ENCODE results near the gene FBXO47. TPM values are rescaled to one million over a fixed set of nuclear protein-coding genes. Genes with fewer than 3 reads are reported as not detected.
"Not testable (repeated sequence)": the region's sequence is repeated elsewhere in the genome, so short reads cannot be mapped to it uniquely, and the experiment has no call there.

The FBXO47 gene
- total and polyA plus RNA-seq, 10 of the 15 experiments (the other 5 are each of a cell fraction or from before 2014, with no cell fraction given) = 0.04 to 0.06 (median 0.06) TPM; not detected in 7

DNA sequence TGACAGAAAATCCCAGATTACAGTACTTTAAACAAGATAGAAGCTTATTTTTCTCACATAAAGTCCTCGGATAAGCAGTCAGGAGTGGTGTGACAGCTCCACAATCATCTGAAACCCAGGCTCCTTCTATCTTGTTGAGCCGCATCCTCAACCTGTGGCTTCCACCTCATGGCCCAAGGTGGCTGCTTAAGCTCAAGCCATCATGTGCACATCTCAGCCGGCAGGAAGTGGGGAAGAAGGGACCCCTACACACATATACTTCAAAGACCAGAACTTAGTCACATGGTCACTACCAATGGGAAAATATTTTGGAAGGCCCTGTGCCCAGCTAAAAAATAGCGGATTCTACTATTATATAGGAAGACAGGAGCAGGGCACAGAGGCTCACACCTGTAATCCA is 11.0 kb upstream of the FBXO47 start (continued):
- TF ChIP-seq, protein P1, sequence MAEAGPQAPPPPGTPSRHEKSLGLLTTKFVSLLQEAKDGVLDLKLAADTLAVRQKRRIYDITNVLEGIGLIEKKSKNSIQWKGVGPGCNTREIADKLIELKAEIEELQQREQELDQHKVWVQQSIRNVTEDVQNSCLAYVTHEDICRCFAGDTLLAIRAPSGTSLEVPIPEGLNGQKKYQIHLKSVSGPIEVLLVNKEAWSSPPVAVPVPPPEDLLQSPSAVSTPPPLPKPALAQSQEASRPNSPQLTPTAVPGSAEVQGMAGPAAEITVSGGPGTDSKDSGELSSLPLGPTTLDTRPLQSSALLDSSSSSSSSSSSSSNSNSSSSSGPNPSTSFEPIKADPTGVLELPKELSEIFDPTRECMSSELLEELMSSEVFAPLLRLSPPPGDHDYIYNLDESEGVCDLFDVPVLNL (IDR thresholded peaks at IDR 0.05; ENCODE audit: low read depth, low read length) = no peak
- TF ChIP-seq PAX8 (IDR thresholded peaks at IDR 0.05) = no peak

DNA sequence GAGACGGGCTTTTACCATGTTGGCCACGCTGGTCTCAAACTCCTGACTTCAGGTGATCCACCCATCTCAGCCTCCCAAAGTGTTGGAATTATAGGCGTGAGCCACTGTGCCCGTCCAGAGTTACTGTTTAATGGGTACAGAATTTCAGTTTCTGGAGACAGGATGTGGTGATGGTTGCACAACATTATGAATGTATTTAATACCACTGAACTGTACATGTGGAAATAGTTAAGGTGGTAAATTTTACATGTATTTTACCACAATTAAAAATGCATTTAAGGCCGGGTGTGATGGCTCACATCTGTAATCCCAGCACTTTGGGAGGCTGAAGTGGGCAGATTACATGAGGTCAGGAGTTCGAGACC is 9.0 kb upstream of the FBXO47 start:
- 39% methylated on average over 5 of the region's 6 CpGs for WGBS (ENCODE audit: insufficient coverage, insufficient replicate concordance, low lambda C conversion rate, missing lambda C conversion rate)
- RAD21 ChIA-PET (ENCODE audit: unreplicated experiment); POLR2A ChIA-PET; H3K36me3 ChIP-seq (ENCODE audit: control insufficient read depth in 2 of 2, insufficient read depth in 2 of 2, low read length in 1 of 2); intact Hi-C loops (cut with micrococcal nuclease; ENCODE audit: unreplicated experiment); H3K79me2 ChIP-seq (ENCODE audit: control insufficient read depth, insufficient read depth, low read length); H3K27me3 ChIP-seq (replicated peaks in 1 of 2; ENCODE audit: control insufficient read depth in 2 of 2, insufficient read depth in 2 of 2, low read length in 1 of 2); H3K9me3 ChIP-seq (replicated peaks; ENCODE audit: control insufficient read depth, insufficient read depth, low read length); DNase-seq (ENCODE audit: low read depth, low spot score); H3K4me3 ChIP-seq; ATAC-seq; H3K4me2 ChIP-seq (ENCODE audit: control insufficient read depth, insufficient read depth); H3K4me1 ChIP-seq (ENCODE audit: control insufficient read depth, insufficient read depth, low read length); H3K27ac ChIP-seq (ENCODE audit: control insufficient read depth, insufficient read depth); H4K20me1 ChIP-seq (ENCODE audit: control insufficient read depth, insufficient read depth); BruUV-seq (replicated peaks); FAIRE-seq; in situ Hi-C loops (cut with MboI); H2AFZ ChIP-seq (ENCODE audit: control insufficient read depth, low read depth, low read length); H3K9ac ChIP-seq (ENCODE audit: control insufficient read depth, insufficient read depth, low read length): not testable (repeated sequence)
- ChIA-PET SMC1A (ENCODE audit: uncharacterized antibody, unreplicated experiment) (interaction anchor here (1.0 kb wide), 1 partner anchor 51 kb away, joined by 3 read pairs; the partner anchor contains the start of gene LASP1NB), CTCF (interaction anchor here (0.6 kb wide), 1 partner anchor 268 kb away, joined by 3 read pairs; no protein-coding TSS in a partner anchor)

DNA sequence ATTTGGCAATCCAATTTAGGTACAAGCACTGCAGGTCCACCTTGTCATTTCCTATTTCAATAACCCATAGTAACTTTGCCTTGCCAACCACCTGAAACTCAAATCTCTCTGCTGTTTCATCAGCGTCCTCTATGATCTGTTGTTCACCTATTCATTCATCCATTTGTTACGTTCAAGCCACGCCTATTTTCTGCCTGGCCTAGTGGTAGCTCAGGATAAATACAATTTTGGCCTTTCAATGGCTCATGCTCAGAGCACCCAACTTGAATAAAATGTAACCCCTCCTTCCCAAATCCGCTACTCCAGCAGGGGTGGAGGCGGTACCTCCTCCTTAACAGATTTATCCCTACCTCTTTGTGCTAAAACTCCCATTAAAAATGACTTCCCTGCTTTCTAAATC is 3.6 kb upstream of the FBXO47 start:
- intact Hi-C loops (cut with micrococcal nuclease; ENCODE audit: unreplicated experiment) = no loop called here
- Histone ChIP-seq H3K27me3 (replicated peaks in 1 of 2; ENCODE audit: control insufficient read depth in 2 of 2, insufficient read depth in 2 of 2, low read length in 1 of 2) (no peaks in the 10 kb centered on the region; a peak in 1 of 4 replicates), H3K27ac (ENCODE audit: control insufficient read depth, insufficient read depth) (no peak overlapping the region), H3K9ac (ENCODE audit: control insufficient read depth, insufficient read depth, low read length) (no peak overlapping the region), H2AFZ (ENCODE audit: control insufficient read depth, low read depth, low read length) (no peak overlapping the region), H3K4me3 (no peak overlapping the region), H3K4me2 (ENCODE audit: control insufficient read depth, insufficient read depth) (no peak overlapping the region), H3K4me1 (ENCODE audit: control insufficient read depth, insufficient read depth, low read length) (no peaks in the 10 kb centered on the region), H4K20me1 (ENCODE audit: control insufficient read depth, insufficient read depth) (no peaks in the 10 kb centered on the region), H3K36me3 (ENCODE audit: control insufficient read depth in 2 of 2, insufficient read depth in 2 of 2, low read length in 1 of 2) (no peaks in the 10 kb centered on the region), H3K9me3 (replicated peaks; ENCODE audit: control insufficient read depth, insufficient read depth, low read length) (no peaks in the 10 kb centered on the region), H3K79me2 (ENCODE audit: control insufficient read depth, insufficient read depth, low read length) (no peaks in the 10 kb centered on the region)
- POLR2A ChIA-PET = interaction anchor here (0.6 kb wide), 1 partner anchor 221 kb away, joined by 3 read pairs; no protein-coding TSS in a partner anchor
- ATAC-seq (no peak), DNase-seq (ENCODE audit: low read depth, low spot score) (no peak), FAIRE-seq (no peak)
- in situ Hi-C loops (cut with MboI) = no loop called here
- no TSS peak for BruUV-seq (replicated peaks)
- 51% methylated on average over 5 of the region's 5 CpGs for WGBS (ENCODE audit: insufficient coverage, insufficient replicate concordance, low lambda C conversion rate, missing lambda C conversion rate)
- SMC1A ChIA-PET (ENCODE audit: uncharacterized antibody, unreplicated experiment) = no interaction called here
- CTCF ChIA-PET = interaction anchor here (2.8 kb wide), 1 partner anchor 12 kb away, joined by 11 read pairs; no protein-coding TSS in a partner anchor
- RAD21 ChIA-PET (ENCODE audit: unreplicated experiment) = interaction anchor here (0.6 kb wide), 1 partner anchor 182 kb away, joined by 3 read pairs; no protein-coding TSS in a partner anchor
- TF ChIP-seq SUPT20H (IDR thresholded peaks at IDR 0.05; ENCODE audit: borderline replicate concordance, control insufficient read depth, low read depth, low read length) (no peak), HDAC2 (IDR thresholded peaks at IDR 0.05) (no peak), FOS (IDR thresholded peaks at IDR 0.05; ENCODE audit: borderline replicate concordance, extremely low read depth, insufficient read length) (no peak)
- TF ChIP-seq, protein P2, sequence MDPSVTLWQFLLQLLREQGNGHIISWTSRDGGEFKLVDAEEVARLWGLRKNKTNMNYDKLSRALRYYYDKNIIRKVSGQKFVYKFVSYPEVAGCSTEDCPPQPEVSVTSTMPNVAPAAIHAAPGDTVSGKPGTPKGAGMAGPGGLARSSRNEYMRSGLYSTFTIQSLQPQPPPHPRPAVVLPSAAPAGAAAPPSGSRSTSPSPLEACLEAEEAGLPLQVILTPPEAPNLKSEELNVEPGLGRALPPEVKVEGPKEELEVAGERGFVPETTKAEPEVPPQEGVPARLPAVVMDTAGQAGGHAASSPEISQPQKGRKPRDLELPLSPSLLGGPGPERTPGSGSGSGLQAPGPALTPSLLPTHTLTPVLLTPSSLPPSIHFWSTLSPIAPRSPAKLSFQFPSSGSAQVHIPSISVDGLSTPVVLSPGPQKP (IDR thresholded peaks at IDR 0.05; ENCODE audit: low read depth, low read length) = no peak
- TF ChIP-seq, protein P3, sequence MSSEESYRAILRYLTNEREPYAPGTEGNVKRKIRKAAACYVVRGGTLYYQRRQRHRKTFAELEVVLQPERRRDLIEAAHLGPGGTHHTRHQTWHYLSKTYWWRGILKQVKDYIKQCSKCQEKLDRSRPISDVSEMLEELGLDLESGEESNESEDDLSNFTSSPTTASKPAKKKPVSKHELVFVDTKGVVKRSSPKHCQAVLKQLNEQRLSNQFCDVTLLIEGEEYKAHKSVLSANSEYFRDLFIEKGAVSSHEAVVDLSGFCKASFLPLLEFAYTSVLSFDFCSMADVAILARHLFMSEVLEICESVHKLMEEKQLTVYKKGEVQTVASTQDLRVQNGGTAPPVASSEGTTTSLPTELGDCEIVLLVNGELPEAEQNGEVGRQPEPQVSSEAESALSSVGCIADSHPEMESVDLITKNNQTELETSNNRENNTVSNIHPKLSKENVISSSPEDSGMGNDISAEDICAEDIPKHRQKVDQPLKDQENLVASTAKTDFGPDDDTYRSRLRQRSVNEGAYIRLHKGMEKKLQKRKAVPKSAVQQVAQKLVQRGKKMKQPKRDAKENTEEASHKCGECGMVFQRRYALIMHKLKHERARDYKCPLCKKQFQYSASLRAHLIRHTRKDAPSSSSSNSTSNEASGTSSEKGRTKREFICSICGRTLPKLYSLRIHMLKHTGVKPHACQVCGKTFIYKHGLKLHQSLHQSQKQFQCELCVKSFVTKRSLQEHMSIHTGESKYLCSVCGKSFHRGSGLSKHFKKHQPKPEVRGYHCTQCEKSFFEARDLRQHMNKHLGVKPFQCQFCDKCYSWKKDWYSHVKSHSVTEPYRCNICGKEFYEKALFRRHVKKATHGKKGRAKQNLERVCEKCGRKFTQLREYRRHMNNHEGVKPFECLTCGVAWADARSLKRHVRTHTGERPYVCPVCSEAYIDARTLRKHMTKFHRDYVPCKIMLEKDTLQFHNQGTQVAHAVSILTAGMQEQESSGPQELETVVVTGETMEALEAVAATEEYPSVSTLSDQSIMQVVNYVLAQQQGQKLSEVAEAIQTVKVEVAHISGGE (CRISPR knock-in tag; IDR thresholded peaks at IDR 0.05) = no peak
